GM20000 (cell line): ENCODE results near the gene ME3.
"Not testable (repeated sequence)": the region's sequence is repeated elsewhere in the genome, so short reads cannot be mapped to it uniquely, and the experiment has no call there.

Experiments
- DNase-seq: peaks from one replicate; pipeline ENCODE4 v3.0.0; 2012; ENCODE audit warnings: low spot score
- CTCF ChIP-seq: IDR thresholded peaks from 2 replicates; pipeline ENCODE4 v1.5.1; 2012; ENCODE audit warnings: mild to moderate bottlenecking, control low read depth; ENCODE audit errors: extremely low read depth, missing control alignments

ME3 gene

GRCh38 chr11:86537541-86538222, 134.7 kb downstream of the ME3 start:
- no peak for TF ChIP-seq CTCF
- DNase-seq = no peak

- no peak for TF ChIP-seq CTCF
- DNase-seq = no peak
These were observed 136.6 kb downstream of the ME3 start for GRCh38 chr11:86535773-86536172.

GRCh38 chr11:86524620-86525352, 147.6 kb downstream of the ME3 start:
- no peak for TF ChIP-seq CTCF
- DNase-seq = no peak

GRCh38 chr11:86523738-86524619, 148.4 kb downstream of the ME3 start:
- no peak for TF ChIP-seq CTCF
- no peak for DNase-seq

GRCh38 chr11:86522512-86522911, 149.9 kb downstream of the ME3 start:
- not testable (repeated sequence) for DNase-seq

- no peak for DNase-seq
- TF ChIP-seq CTCF = no peak
These were observed 153.1 kb downstream of the ME3 start for GRCh38 chr11:86519064-86519911.

- no peak for TF ChIP-seq CTCF
- DNase-seq = no peak
These were observed 154.2 kb downstream of the ME3 start for GRCh38 chr11:86518211-86518610.
